Esophagus (tissue), 2 donors: ENCODE results near the gene HBS1L. TPM values are rescaled to one million over a fixed set of nuclear protein-coding genes. Genes with fewer than 3 reads are reported as not detected.

Experiments used
- H3K27ac ChIP-seq, 2 donors: one replicate each; pipeline ENCODE4 v1.5.1; 2013; ENCODE audit warnings: low read depth in 2 of 2, mild to moderate bottlenecking in 2 of 2, inconsistent platforms in 1 of 2, low read length in 1 of 2, moderate library complexity in 1 of 2
- H3K27me3 ChIP-seq, 2 donors: one replicate each; pipeline ENCODE4 v1.6.1; 2013; ENCODE audit warnings: low read length in 2 of 2, control low read depth in 1 of 2, mild to moderate bottlenecking in 1 of 2; ENCODE audit not compliant: insufficient read depth in 2 of 2, control insufficient read depth in 1 of 2
- H3K36me3 ChIP-seq, 2 donors: one replicate each; pipeline ENCODE4 v1.6.1; 2013; ENCODE audit warnings: low read length in 1 of 2; ENCODE audit not compliant: control insufficient read depth in 2 of 2, insufficient read depth in 2 of 2
- H3K4me1 ChIP-seq, 2 donors: one replicate each; pipeline ENCODE4 v1.6.1; 2013; ENCODE audit warnings: low read length in 1 of 2; ENCODE audit not compliant: control insufficient read depth in 2 of 2, insufficient read depth in 2 of 2
- H3K4me3 ChIP-seq, 2 donors: one replicate each; pipeline ENCODE4 v1.5.1; 2013; ENCODE audit warnings: low read length in 2 of 2, mild to moderate bottlenecking in 2 of 2, low read depth in 1 of 2, moderate library complexity in 1 of 2
- H3K9me3 ChIP-seq, 2 donors: one replicate each; pipeline ENCODE4 v1.6.1; 2013; ENCODE audit warnings: mild to moderate bottlenecking in 2 of 2, low read depth in 1 of 2, low read length in 1 of 2, moderate library complexity in 1 of 2; ENCODE audit not compliant: control insufficient read depth in 2 of 2, insufficient read depth in 1 of 2
- WGBS, 2 donors: extraction: QIAGEN DNeasy Blood & Tissue Kit; methylation state at CpG; one replicate each; pipeline ENCODE4 v1.1.7; 2013; 5-methylcytosine and 5-hydroxymethylcytosine counted together
- polyA plus RNA-seq, 2 donors: library from polyadenylated mRNA; stranded (reverse); fragments of 200-250 nt; gene quantifications; one replicate each; pipeline ENCODE4 v1.2.3, GENCODE V29; 2013
- donor health status: healthy with polysubstance abuse.
- donor health status: Bipolar disorder and iron deficiency.

Gene HBS1L
- polyA plus RNA-seq, 2 donors: 16.6 to 26.0 TPM

- H3K27me3 ChIP-seq: no peaks in the 10 kb centered on the region
- 92 to 93% methylated on average over 13 of the region's 13 CpGs for WGBS, 2 donors
- H3K4me3 ChIP-seq: no peak overlapping the region
- H3K27ac ChIP-seq: no peak overlapping the region
- no peaks in the 10 kb centered on the region for H3K4me1 ChIP-seq
- no peaks in the 10 kb centered on the region for H3K9me3 ChIP-seq
- no peaks in the 10 kb centered on the region for H3K36me3 ChIP-seq
Measured at GRCh38 chr6:134951494-134952263, 102.9 kb downstream of the HBS1L start.

- 53 to 58% methylated on average over 2 of the region's 2 CpGs for WGBS, 2 donors
Measured at GRCh38 chr6:134950482-134950881, 104.1 kb downstream of the HBS1L start.

GRCh38 chr6:134949927-134950326 is 104.7 kb downstream of the HBS1L start, which contains the start of gene ALDH8A1:
Gene ALDH8A1 (minus strand): TSS chr6:134950101. CDS start chr6:134950053, 48 bp downstream.
- no peak within 1 kb of the TSS for H3K4me3 ChIP-seq
- no peaks in the 10 kb centered on the region for H3K36me3 ChIP-seq
- H3K4me1 ChIP-seq: no peaks in the 10 kb centered on the region
- no peaks in the 10 kb centered on the region for H3K9me3 ChIP-seq
- WGBS, 2 donors: 84 to 86% methylated on average over 4 of the region's 4 CpGs
- no peak within 1 kb of the TSS for H3K27ac ChIP-seq
- H3K27me3 ChIP-seq: no peaks in the 10 kb centered on the region

More at GRCh38 chr6:134950482-134950881, 104.1 kb downstream of the HBS1L start:
- Histone ChIP-seq H3K4me1 (no peaks in the 10 kb centered on the region), H3K36me3 (no peaks in the 10 kb centered on the region), H3K9me3 (no peaks in the 10 kb centered on the region), H3K27me3 (no peaks in the 10 kb centered on the region), H3K4me3 (no peak overlapping the region), H3K27ac (no peak overlapping the region)

- no peaks in the 10 kb centered on the region for H3K36me3 ChIP-seq
- no peak overlapping the region for H3K4me3 ChIP-seq
- no peaks in the 10 kb centered on the region for H3K4me1 ChIP-seq
- WGBS, 2 donors: 88 to 89% methylated on average over 1 of the region's 1 CpG
- no peaks in the 10 kb centered on the region for H3K27me3 ChIP-seq
- H3K27ac ChIP-seq: no peak overlapping the region
- no peaks in the 10 kb centered on the region for H3K9me3 ChIP-seq
Measured at GRCh38 chr6:134948691-134949090, 105.9 kb downstream of the HBS1L start.

GRCh38 chr6:134948142-134948541 is 106.5 kb downstream of the HBS1L start:
- Histone ChIP-seq H3K27me3 (no peaks in the 10 kb centered on the region), H3K4me3 (no peak overlapping the region), H3K27ac (no peak overlapping the region), H3K9me3 (no peaks in the 10 kb centered on the region), H3K4me1 (no peaks in the 10 kb centered on the region), H3K36me3 (no peaks in the 10 kb centered on the region)

- H3K9me3 ChIP-seq: no peaks in the 10 kb centered on the region
- no peaks in the 10 kb centered on the region for H3K36me3 ChIP-seq
- no peak overlapping the region for H3K4me3 ChIP-seq
- no peaks in the 10 kb centered on the region for H3K27me3 ChIP-seq
- H3K4me1 ChIP-seq: no peaks in the 10 kb centered on the region
- H3K27ac ChIP-seq: no peak overlapping the region
Measured at GRCh38 chr6:134945045-134945444, 109.6 kb downstream of the HBS1L start.

- 96 to 97% methylated on average over 9 of the region's 9 CpGs for WGBS, 2 donors
- Histone ChIP-seq H3K4me1 (no peaks in the 10 kb centered on the region), H3K4me3 (no peak overlapping the region), H3K27me3 (no peaks in the 10 kb centered on the region), H3K27ac (no peak overlapping the region), H3K36me3 (no peaks in the 10 kb centered on the region), H3K9me3 (no peaks in the 10 kb centered on the region)
Measured at GRCh38 chr6:134943522-134944111, 111.0 kb downstream of the HBS1L start.

- H3K27ac ChIP-seq: no peak overlapping the region
- no peaks in the 10 kb centered on the region for H3K27me3 ChIP-seq
- WGBS, 2 donors: 59 to 71% methylated on average over 5 of the region's 5 CpGs
- no peak overlapping the region for H3K4me3 ChIP-seq
- no peaks in the 10 kb centered on the region for H3K4me1 ChIP-seq
- H3K36me3 ChIP-seq: no peaks in the 10 kb centered on the region
- H3K9me3 ChIP-seq: no peaks in the 10 kb centered on the region
Measured at GRCh38 chr6:134938896-134939295, 115.7 kb downstream of the HBS1L start.

- Histone ChIP-seq H3K27me3 (no peaks in the 10 kb centered on the region), H3K36me3 (no peaks in the 10 kb centered on the region), H3K9me3 (no peaks in the 10 kb centered on the region), H3K27ac (no peak overlapping the region), H3K4me3 (no peak overlapping the region), H3K4me1 (no peaks in the 10 kb centered on the region)
- 82% methylated on average over 5 of the region's 5 CpGs for WGBS, 2 donors
Measured at GRCh38 chr6:134937426-134937825, 117.2 kb downstream of the HBS1L start.

- Histone ChIP-seq H3K4me1 (no peaks in the 10 kb centered on the region), H3K9me3 (no peaks in the 10 kb centered on the region)
- WGBS, 2 donors: 63 to 72% methylated on average over 5 of the region's 5 CpGs
Measured at GRCh38 chr6:134936931-134937330, 117.7 kb downstream of the HBS1L start.

More at GRCh38 chr6:134936931-134937330, 117.7 kb downstream of the HBS1L start:
- no peak overlapping the region for H3K27ac ChIP-seq
- H3K4me3 ChIP-seq: no peak overlapping the region
- no peaks in the 10 kb centered on the region for H3K36me3 ChIP-seq
- H3K27me3 ChIP-seq: no peaks in the 10 kb centered on the region
